GM21526 (cell line): ENCODE measurements around the gene LPO.

Experiments
- ATAC-seq: cut with Tn5 transposase; IDR thresholded peaks from one replicate; pipeline ENCODE4 v1.9.1; 2021; ENCODE audit warnings: moderate library complexity; ENCODE audit not compliant: unreplicated experiment, low FRiP score

Gene LPO

DNA sequence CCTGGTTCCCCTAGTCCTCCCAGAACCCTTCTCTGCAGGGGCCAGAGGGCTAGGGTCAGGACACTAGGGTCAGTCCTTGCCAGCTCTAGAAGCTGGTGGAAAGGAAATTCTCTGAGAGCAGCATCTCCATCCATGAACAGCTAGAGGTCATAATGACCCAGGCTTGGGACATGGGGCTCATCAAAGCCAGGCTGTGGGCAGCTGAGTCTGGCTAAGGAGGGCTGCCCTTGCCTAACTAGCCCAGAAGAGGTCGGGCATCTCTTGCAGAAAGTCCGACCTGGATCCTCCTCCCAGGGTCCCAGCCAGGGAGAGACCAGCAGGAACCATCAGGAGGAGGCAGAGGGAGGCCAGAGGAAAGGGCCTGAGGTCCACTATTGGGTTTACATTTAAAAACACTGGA is 38.0 kb downstream of the LPO start:
- no peak for ATAC-seq

DNA sequence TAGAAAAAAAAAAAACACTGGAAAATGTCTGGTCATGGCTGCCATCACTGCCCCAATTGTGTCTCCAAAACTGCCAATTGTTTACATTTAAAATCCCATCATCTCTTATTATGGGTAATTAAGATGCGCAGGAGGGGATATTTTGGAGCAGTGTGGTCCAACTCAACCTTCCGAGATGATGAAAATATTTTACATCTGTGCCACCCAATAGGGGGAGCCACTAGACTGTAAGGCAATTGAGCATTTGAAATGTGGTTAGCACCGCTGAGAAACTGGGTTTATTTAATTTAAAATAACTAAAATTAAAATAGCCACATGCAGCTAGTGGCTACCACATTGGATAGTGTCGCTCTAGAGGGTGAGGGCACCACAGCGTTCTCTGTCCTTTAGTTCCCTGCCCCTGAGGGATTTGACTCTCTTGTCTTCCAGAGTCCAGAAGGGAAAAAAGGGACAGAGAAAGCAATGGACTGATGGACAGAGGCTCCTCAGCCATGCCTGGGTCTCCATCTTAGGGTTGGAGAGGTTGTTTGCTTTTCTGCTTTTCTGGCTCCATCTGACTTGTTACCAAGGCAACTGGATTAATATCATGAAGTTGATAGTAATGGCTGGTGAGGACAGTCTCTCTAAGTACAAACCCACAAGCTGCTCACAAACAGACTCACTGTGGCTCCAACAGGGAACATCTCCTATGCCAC is 38.9 kb downstream of the LPO start:
- ATAC-seq, result no peak

DNA sequence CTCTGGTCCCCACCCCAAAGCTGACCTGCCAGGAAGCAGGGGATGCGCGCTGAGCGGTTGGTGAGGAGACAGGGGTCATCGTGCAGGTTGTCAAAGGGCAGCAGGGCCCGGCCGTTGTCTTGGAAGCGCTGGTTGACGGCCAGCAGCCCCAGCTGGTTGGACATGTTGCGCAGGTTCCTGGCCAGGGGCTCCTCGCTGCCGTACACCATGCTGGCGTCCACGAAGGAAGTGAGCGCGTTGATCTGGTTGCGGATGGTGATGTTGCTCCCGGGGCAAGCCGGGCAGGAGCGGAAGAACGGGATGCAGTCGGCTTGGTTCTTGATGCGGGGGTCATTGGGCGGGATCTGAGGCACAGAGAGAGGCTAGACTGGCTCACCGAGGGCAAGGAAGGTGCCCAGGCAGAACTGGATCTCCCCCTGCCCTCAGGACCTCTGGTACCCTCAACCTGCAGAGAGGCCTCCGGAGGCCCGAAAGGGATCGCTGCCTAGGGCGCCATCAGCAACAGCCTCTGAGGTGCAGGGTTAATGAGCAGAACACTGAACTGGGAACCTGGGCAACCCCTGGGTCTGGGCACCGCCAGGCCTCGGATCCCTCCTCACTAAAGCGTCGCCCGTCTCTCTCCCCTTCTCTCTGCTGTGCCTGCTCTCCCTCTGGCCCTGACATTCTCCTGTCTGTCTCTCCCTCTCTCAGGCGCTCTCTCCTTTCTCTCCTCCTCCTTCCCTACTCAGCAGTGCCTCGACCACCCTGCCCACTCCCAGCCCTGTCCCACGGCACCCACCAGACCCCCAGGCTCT is 39.6 kb downstream of the LPO start:
- no peak for ATAC-seq

DNA sequence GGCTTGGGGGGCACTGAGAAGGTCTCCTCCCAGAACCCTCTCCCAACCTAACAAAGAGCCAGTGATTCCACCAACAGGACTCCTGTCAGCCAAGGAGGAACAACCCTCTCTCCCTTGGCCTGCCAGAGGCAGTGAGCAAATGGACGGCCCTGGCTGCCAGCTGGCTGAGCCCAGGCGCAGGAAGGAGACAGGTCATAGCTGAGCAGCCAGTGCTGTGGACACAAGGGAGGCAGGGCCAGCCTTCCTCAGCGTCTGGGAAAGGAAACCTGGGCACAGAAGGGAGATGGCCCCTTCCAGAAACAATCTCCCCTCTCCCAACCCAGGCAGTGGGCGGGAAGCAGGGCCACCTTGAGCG is 40.3 kb downstream of the LPO start:
- no peak for ATAC-seq

DNA sequence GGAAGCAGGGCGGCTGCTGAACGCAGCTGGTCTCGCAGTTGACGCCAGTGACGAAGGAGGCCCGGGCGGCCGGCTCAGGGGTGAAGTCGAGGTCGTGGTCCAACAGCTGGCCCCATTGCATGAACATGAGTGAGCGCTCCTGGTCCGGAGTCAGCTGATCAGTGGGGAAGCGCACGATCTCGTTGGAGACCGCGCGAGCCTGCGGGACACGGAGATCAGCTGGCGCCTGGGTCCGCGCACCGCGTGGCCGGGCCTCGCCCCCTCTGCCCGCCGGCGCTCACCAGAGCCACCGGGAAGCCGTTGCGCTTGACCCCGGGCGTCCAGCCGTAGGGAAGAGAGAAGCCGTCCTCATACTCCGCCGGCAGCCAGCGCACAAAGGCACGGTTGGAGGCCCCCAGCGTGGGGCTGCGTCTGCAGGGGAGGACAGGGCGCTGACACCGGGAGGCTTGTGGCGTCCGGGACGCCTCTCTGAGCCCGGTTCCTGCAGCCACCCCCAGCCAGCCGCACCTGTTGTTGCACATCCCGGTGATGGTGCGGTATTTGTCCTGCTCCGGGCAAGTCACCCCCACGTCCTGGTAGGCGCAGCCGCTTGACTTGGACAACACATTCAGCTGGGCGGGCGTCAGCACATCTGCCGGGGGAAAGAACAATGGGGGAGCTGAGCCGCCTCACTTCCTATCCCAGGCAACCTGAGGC is 40.8 kb downstream of the LPO start:
- ATAC-seq, result no peak

DNA sequence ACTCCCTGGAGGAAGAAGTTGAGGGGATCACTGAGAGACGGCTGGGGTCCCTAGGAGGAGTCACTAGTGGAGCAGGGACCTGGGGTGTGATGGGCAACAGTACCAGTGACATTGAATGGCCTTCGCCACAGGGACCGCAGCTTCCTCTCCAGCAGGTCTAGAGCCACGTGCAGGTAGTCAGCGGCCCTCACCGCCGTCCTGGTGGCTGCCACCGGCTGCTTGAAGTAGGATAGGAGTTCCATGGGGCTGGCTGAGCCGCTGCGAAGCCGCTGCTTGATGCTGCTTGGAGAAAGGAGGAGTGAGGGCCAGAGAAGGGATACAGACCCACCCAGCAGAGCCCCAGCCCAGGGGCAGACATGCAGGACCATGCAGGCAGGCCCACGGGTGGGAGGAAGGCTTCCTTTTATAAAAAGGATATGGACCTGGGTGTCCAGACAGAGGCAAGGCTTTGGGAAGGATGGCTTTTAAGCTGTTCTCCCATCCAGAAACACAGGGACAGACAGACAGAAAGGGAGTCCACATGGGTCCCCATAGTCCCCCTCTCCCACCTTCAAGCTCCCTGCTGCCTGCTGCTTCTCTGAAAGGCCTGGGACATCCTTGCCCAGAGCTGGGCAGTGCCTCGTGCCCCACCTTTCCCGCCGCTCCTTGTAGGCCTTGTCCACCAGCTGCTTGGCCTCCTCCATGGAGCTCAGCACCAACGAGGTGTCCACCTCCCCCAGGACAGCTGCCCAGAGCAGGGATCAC is 41.5 kb downstream of the LPO start:
- no peak for ATAC-seq

DNA sequence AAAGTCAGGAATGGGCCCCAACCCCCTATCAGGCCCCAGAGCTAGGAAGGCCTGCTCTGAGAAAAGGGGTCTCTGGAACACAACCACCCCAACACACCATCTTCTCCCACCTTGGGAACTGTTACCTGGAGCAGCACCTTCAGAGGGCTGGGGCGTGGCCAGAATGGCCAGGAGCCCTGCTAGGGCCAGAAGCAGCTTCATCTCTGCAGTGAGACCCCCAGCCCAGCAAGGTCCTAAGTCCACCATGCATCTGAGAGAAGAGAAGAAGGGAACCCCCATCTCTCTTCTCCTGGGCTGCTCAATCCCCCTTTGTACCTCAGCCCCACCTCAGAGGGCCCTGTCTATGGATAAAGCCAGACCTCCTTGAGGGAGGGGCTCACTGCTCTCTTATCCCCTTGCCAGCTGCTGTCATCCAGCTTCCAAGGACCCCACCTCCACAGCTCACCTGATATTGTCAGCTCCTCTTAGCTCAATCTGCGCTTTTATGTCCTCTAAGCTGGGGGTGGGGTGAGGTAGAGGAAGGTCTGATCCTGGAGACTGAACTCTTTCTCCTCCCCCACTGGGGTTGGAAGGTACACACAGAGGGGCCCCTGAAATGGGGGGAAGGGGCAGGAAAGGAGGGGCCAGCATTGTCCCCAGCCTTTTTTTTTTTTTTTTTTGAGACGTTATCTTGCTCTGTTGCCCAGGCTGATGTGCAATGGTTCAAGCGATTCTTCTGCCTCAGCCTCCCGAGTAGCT is 42.3 kb downstream of the LPO start, which contains the start of gene MPO:
MPO (minus strand) TSS at position 456 of the 738 bp plus-strand sequence; CDS start at position 279, 177 bp downstream.
- ATAC-seq, result no peak

DNA sequence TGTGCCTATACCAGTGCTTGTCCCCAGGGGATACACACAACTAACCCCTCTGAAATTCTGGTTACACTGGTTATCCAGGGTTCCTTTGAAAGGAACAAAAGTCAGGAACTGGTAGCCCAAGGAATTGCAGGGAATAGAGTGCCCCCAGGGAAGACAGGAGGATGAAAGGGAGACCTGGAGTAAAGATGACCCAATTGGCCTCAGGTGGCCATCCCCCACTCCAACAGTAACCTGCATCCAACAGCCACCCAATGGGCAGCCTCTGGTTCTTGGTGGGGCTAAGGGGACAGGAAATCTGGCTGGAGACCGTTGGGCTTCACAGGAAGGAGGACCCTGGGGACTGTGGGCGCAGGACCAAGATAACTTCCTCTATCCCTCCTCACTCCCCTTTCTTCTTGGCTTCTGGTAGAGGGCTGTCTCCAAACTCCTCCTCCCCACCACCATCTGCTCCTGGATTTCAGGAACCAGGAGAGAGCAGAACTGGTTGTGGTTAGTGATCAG is 43.2 kb downstream of the LPO start:
- no peak for ATAC-seq

DNA sequence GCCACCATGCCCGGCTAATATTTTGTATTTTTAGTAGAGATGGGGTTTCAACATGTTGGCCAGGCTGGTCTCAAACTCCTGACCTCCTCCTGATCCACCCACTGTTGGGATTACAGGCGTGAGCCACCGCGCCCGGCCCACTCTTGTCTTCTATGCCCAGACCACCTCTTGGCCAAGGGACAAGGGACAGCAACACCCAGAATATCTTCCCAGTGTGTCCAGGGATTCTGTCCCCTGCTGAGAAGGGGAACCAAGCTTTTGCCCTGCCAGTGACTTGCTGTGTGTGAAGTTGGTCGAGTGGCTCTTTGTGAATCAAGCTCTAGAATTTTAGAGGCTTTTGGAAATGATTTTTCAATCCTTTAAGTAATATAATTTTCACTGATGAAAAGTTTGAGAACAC is 44.1 kb downstream of the LPO start:
- no peak for ATAC-seq

DNA sequence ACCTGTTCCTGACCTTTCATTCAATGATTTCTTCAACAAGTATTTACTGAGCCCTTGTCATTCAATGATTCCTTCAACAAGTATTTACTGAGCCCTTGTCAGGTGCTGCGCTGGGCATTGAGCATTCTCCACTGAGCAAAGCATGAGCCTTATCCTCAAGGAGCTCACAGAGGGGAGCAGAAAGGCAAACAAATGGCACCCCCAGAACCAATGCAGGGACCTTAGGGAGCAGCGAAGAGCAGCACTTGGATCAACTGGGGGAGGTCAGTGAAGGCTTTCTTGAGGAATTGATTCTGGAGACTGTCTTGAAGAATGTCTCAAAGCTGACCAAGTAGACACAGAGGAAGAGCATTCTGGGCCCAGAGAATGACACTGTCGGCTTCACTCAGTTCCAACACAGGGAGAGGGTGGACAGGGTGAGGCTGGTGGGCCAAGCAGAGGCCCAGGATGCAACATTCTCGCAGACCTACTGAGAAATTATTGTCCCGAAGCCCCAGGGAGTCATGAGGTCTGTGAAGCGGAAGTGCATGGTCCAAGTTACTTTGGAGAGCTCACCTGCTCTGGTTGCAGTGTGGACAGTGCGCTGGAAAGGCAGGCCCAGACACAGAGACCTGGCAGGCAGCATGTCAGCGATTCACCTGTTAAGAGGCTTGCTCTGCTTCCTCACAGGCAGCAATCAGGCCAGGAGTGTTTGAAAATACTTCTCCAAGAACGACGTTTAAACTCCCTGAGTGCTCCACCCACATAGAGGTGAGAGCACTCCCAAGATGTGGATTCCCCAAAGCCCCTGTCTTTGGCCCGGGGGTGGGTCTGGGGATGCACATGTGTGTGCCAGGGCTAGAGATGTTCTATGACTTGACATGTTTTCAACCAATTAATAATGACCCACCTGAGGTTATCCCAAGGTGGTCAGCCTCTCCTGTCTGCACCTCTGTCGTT is 45.6 kb downstream of the LPO start:
- no peak for ATAC-seq

DNA sequence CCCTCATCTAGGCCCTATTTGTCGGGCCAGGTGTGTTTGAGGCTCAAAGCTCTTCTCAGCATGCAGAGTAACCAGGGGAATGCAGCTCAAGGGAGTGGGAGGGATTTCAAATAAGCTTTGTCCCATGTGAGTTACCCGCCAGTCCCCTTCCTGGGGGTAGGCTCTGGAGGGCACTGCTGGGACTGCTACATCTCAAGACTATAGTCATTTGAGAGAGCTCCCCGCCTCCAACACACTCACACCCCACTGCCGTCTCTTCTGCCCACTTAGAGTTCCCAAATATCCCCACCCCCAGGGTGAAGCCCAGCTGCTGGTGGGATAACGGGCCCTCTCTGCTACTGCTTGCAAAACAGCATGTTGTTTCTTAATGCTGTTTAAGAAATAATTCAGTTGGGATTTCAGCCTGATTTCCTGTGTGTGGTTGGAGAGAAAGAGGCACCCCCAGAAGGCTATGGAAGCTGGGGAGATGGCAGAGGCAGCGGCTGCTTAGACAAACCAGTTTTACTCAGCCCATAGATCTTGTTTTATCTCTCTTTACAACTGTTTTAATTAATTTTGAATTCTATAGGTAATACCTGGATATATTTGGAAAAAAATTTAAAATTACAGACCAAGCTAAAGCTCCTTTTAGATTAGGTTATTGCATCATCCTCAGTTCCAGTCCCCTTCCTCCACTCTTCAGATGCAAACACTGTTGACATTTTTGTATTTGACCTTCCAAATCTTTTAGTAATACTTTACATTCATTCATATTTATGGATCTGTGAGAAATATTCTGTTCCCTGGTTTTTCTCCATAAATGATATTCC is 46.4 kb downstream of the LPO start:
- no peak for ATAC-seq

DNA sequence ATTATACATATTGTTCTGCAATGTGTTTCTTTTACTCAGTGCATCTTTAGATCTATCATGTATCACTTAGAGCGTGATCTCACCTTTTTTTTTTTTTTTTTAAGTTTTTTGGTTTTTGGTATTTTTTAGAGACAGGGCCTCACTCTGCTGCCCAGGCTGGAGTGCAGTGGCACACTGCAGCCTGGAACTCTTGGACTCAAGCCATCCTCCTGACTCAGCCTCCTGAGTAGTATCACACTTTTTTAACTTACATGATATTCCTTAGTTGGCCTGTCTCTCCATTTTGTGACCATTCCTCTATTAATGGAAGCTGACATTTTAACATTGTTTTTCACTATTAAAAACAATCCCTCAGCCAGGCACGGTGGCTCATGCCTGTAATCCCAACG is 47.0 kb downstream of the LPO start:
- no peak for ATAC-seq

DNA sequence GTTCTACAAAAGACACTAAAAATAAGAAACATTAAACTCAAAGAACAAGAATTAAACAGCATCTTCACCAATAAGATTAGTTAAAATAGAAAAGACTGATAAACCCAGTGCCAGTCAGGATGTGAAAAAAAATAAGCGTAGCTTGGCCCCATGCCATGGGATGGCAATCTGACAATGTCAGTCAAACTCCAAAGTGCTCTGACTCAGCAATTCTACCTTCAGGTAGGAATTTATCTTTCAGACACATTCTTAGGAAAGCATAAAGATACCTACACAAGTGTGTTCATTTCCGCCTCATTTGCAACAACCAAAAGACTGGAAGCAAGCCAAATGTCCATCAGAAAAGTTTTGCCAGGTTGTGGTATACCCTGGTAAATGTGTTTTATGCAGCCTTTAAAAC is 51.5 kb downstream of the LPO start:
- no peak for ATAC-seq

DNA sequence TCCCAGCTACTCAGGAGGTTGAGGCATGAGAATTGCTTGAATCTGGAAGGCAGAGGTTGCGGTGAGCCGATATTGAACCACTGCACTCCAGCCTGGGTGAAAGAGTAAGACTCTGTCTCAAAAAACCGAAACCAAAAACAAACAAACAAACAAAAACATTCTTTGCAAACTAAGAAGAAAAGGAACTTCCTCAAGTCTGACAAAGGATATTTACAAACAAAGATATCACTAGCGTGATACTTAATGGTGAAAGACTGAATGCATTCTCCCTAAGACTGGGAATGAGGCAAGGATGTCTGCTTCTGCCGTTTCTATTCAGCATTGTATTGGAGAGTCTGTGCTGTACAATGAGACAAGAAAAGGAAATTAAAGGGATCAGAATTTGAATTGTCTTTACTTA is 52.9 kb downstream of the LPO start:
- no peak for ATAC-seq

DNA sequence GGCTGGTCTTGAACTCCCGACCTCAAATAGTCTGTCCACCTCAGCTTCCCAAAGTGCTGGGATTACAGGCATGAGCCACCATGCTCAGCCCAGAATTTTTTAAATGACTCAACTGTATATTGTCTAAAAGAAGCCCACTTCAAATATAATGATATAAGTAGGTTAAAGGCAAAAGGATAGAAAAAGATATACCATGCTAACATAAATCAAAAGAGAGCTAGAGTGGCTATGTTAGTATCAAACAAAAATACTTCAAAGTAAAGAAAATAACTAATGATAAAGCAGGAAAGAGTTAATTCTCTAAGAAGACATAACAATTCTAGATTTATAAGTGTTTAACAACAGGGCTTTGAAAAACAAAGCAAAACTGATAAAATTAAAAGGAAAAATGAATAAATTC is 55.6 kb downstream of the LPO start:
- ATAC-seq, result no peak

DNA sequence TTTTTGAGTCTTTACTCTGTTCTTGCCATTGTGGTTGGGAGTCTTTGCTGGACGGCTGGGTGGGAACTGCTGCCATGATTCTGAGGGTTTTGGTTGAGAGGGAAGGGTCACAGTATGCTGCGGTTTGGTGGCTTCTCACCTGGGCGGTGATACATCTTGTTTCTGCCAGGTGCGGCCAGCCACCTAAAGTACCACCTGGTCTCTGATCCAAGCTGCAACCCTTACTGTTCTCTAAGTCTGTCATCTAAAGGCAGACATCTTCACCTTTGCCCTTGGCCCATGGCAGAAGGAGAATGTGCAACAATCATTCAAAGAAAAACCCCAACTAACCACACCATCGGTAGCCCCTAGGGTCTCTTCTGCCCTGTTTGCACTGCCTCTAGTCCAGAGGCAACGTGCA is 62.0 kb downstream of the LPO start:
- ATAC-seq, result no peak

DNA sequence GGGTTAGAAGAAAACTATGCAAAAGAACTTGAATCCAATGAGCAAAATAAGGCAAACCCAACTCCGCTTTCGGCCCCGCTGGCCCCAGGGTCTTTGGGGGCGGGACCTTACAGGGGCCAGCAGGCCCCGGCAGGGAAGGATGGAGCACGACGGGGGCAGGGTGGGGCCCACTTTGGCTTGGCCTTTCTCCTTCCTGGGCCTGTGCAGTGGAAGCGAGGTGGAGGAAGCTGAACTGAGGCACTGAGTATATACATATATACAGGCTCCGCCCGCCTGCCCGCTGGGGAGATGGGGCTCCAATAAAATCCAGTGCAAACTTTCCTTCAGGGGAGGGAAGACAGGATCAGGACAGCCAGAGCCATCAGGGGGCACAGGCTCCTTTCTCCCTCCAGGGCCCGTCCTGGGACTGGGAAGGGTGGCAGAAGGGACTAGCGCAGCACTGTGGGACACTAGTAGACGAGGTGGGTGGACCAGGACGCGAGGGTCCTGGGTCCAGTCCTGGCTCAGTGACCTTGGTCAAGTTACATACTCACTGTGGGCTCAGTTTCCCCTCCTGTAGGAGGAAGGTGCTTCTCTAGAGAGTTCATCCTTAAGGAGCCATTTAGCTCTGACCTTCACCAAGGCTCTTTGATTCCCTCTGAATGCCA is 63.2 kb downstream of the LPO start:
- no peak for ATAC-seq
